Muscle of leg (tissue), 11 donors: Measurements from ENCODE around the gene AGAP1. TPM values are rescaled to one million over a fixed set of nuclear protein-coding genes. Genes with fewer than 3 reads are reported as not detected.

Experiments
- DNase-seq: peaks from one replicate; pipeline ENCODE4 v3.0.0; 2013
- H3K27ac ChIP-seq: one replicate; pipeline ENCODE4 v1.5.1; 2013; ENCODE audit warnings: mild to moderate bottlenecking, low read length, control low read depth
- H3K27me3 ChIP-seq: one replicate; pipeline ENCODE4 v1.6.1; 2013; ENCODE audit warnings: low read length; ENCODE audit not compliant: control insufficient read depth, insufficient read depth
- H3K36me3 ChIP-seq: one replicate; pipeline ENCODE4 v1.6.1; 2013; ENCODE audit warnings: low read length; ENCODE audit not compliant: control insufficient read depth, insufficient read depth
- H3K4me1 ChIP-seq: one replicate; pipeline ENCODE4 v1.6.1; 2013; ENCODE audit warnings: low read length; ENCODE audit not compliant: control insufficient read depth, insufficient read depth
- H3K4me3 ChIP-seq: one replicate; pipeline ENCODE4 v1.5.1; 2013; ENCODE audit warnings: low read length, control low read depth
- H3K9me3 ChIP-seq: replicated peaks from 2 replicates; pipeline ENCODE4 v1.6.1; 2013; ENCODE audit warnings: low read depth, low read length; ENCODE audit not compliant: control insufficient read depth
- WGBS: methylation state at CpG from one replicate; pipeline ENCODE4 v1.1.5; 2013; ENCODE audit warnings: missing lambda C conversion rate; ENCODE audit not compliant: insufficient coverage; 5-methylcytosine and 5-hydroxymethylcytosine counted together
- polyA plus RNA-seq, 8 donors: library from polyadenylated mRNA; unstranded; fragments of 120-200 nt; gene quantifications; one replicate each; pipeline versions ENCODE4 v1.2.1 to v1.2.3, GENCODE V29; 2013; ENCODE audit warnings: inconsistent platforms in 1 of 8, low replicate concordance in 1 of 8; ENCODE audit not compliant: insufficient read length in 8 of 8, insufficient read depth in 1 of 8
- total RNA-seq: library from RNA; stranded (reverse); fragments of 120-200 nt; gene quantifications from one replicate; pipeline ENCODE4 v1.2.4, GENCODE V29; 2013

Gene AGAP1
- total and polyA plus RNA-seq, 9 donors: 19.1 to 32.0 (median 26.8) TPM

GRCh38 chr2:236046715-236047114 is 552.9 kb downstream of the AGAP1 start:
- Histone ChIP-seq H3K9me3 (no peaks in the 10 kb centered on the region), H3K4me1 (no peaks in the 10 kb centered on the region), H3K4me3 (no peak overlapping the region), H3K27ac (no peak overlapping the region), H3K27me3 (no peaks in the 10 kb centered on the region), H3K36me3 (peaks cover 30% of the 10 kb centered on the region)
- WGBS: 82% methylated on average over 3 of the region's 3 CpGs
- DNase-seq: no peak

- H3K4me1 ChIP-seq: no peaks in the 10 kb centered on the region
- no peaks in the 10 kb centered on the region for H3K9me3 ChIP-seq
- no peak overlapping the region for H3K27ac ChIP-seq
- whole genome bisulfite sequencing: 94% methylated on average over 7 of the region's 10 CpGs
- no peaks in the 10 kb centered on the region for H3K27me3 ChIP-seq
- DNase-seq: no peak
- no peak overlapping the region for H3K4me3 ChIP-seq
- H3K36me3 ChIP-seq: peaks cover 25% of the 10 kb centered on the region
These were observed 553.3 kb downstream of the AGAP1 start for GRCh38 chr2:236047176-236047575.

GRCh38 chr2:236047886-236048540 is 554.2 kb downstream of the AGAP1 start:
- no peaks in the 10 kb centered on the region for H3K4me1 ChIP-seq
- H3K27me3 ChIP-seq: no peaks in the 10 kb centered on the region
- H3K36me3 ChIP-seq: peaks cover 23% of the 10 kb centered on the region
- H3K27ac ChIP-seq: no peak overlapping the region
- no peak for DNase-seq
- no peaks in the 10 kb centered on the region for H3K9me3 ChIP-seq
- 93% methylated on average over 6 of the region's 10 CpGs for WGBS
- no peak overlapping the region for H3K4me3 ChIP-seq

DNA sequence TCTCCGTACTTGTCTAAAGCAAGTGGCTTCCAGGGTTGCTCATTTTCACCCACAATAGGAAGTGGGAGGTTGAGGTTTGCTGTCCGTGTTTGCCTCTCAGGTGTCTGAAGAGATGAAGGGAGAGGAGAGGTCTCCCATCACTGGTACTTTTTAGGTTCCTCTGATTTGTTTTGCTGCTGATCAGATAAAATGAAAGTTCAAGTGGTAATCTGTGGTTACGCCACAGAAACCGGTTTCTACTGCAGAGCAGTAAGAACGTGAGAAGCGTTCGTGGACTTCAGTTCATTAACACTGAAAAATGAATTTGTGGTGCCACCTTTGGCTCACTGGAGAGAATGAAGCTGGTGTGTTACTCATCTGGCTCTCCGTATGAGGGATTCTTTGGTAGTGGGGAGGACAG is 556.1 kb downstream of the AGAP1 start:
- no peak overlapping the region for H3K27ac ChIP-seq
- no peaks in the 10 kb centered on the region for H3K9me3 ChIP-seq
- no peaks in the 10 kb centered on the region for H3K4me1 ChIP-seq
- no peak overlapping the region for H3K4me3 ChIP-seq
- no peaks in the 10 kb centered on the region for H3K27me3 ChIP-seq
- peaks cover 17% of the 10 kb centered on the region for H3K36me3 ChIP-seq
- no peak for DNase-seq
- WGBS: 81% methylated on average over 6 of the region's 8 CpGs

DNA sequence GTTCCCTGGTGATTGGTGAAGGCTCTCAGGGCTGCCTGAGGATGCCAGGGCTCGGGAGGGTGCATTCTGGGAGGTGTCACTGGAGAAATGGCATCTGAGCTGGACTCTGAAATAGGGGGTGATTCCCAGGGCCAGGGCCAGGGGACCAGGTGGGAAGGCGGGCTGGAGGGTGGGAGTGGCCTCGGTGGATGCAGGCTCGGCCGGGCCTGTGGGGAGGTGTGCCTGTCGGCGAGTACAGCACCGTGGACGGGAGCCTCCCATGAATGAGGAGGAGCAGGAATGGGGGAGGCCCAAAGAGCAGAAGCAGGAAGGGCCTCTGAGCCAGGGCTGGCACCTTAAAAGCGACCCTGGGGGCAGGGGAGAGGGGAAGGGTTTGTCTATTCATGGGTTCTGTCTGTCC is 557.5 kb downstream of the AGAP1 start:
- no peak for DNase-seq
- H3K36me3 ChIP-seq: peaks cover 10% of the 10 kb centered on the region
- H3K27me3 ChIP-seq: no peaks in the 10 kb centered on the region
- WGBS: 46% methylated on average over 10 of the region's 10 CpGs
- H3K4me1 ChIP-seq: no peaks in the 10 kb centered on the region
- no peak overlapping the region for H3K27ac ChIP-seq
- H3K4me3 ChIP-seq: no peak overlapping the region
- no peaks in the 10 kb centered on the region for H3K9me3 ChIP-seq

- Histone ChIP-seq H3K36me3 (peaks cover 9% of the 10 kb centered on the region), H3K9me3 (no peaks in the 10 kb centered on the region), H3K27me3 (no peaks in the 10 kb centered on the region), H3K27ac (no peak overlapping the region), H3K4me1 (no peaks in the 10 kb centered on the region), H3K4me3 (no peak overlapping the region)
- DNase-seq: peak; percentile 28
- 18% methylated on average over 2 of the region's 11 CpGs for WGBS
These were observed 558.0 kb downstream of the AGAP1 start for GRCh38 chr2:236051806-236052205.

- DNase-seq: no peak
- peaks cover 9% of the 10 kb centered on the region for H3K36me3 ChIP-seq
- 82% methylated on average over 10 of the region's 14 CpGs for WGBS
- H3K9me3 ChIP-seq: no peaks in the 10 kb centered on the region
- no peaks in the 10 kb centered on the region for H3K27me3 ChIP-seq
- H3K4me3 ChIP-seq: no peak overlapping the region
- no peak overlapping the region for H3K27ac ChIP-seq
- no peaks in the 10 kb centered on the region for H3K4me1 ChIP-seq
These were observed 558.4 kb downstream of the AGAP1 start for GRCh38 chr2:236052206-236052605.

- Histone ChIP-seq H3K36me3 (peaks cover 9% of the 10 kb centered on the region), H3K4me1 (no peaks in the 10 kb centered on the region), H3K27me3 (no peaks in the 10 kb centered on the region), H3K27ac (no peak overlapping the region), H3K9me3 (peaks cover 5% of the 10 kb centered on the region), H3K4me3 (no peak overlapping the region)
- no peak for DNase-seq
- WGBS: 70% methylated on average over 34 of the region's 37 CpGs
These were observed 559.3 kb downstream of the AGAP1 start for GRCh38 chr2:236052926-236053821.

GRCh38 chr2:236054125-236054524 is 560.3 kb downstream of the AGAP1 start:
- no peaks in the 10 kb centered on the region for H3K4me1 ChIP-seq
- no peaks in the 10 kb centered on the region for H3K27me3 ChIP-seq
- H3K27ac ChIP-seq: no peak overlapping the region
- no peak overlapping the region for H3K4me3 ChIP-seq
- peak; percentile 27 for DNase-seq
- 33% methylated on average over 1 of the region's 2 CpGs for whole genome bisulfite sequencing
- peaks cover 6% of the 10 kb centered on the region for H3K9me3 ChIP-seq
- peaks cover 2% of the 10 kb centered on the region for H3K36me3 ChIP-seq

DNA sequence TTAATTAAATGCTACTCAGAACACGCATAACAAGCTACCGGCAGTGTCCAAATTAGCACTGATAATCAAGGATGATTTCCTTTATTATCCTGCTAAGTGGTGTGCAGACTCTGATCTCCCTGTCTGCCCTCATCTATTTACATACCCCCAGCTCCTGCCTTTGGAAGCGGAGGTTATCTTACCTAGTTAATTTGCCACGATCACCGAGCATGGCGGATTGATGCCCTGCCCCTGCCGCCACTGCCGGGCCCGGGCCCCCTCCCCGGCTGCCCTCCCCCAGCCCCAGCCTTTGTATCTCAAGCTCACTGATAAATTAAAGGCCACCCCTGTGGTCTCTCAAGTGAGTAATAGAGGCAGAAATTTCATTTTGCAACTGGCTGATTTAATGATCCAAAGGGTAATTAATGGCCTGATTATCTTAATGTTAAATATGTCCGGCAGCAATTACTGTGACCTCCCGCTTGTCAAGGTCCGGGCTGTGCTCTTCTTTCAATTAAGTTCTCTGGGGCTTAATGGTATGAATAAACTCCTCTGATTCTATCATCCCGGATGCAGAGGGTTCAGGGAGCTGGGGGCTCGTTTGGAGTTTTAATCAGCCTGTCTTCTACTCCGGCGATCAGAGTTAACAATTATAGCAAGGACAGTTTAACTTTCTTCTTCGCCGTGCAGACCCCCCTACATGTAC is 560.9 kb downstream of the AGAP1 start:
- no peaks in the 10 kb centered on the region for H3K4me1 ChIP-seq
- WGBS: 44% methylated on average over 5 of the region's 19 CpGs
- no peaks in the 10 kb centered on the region for H3K27me3 ChIP-seq
- H3K27ac ChIP-seq: no peak overlapping the region
- H3K9me3 ChIP-seq: peaks cover 6% of the 10 kb centered on the region
- no peak overlapping the region for H3K4me3 ChIP-seq
- no peak for DNase-seq
- no peaks in the 10 kb centered on the region for H3K36me3 ChIP-seq
